Heart right ventricle (tissue), 16 donors: ENCODE results near the gene PDZD2. TPM values are rescaled to one million over a fixed set of nuclear protein-coding genes. Genes with fewer than 3 reads are reported as not detected.
A peak's percentile ranks its signal among the peaks of the same experiment; 100 is the strongest.

Experiments used
- ATAC-seq, 8 donors: fragments of 200-7000 bp; cut with Tn5 transposase; one replicate each; pipeline ENCODE4 v1.9.1; 2020; ENCODE audit warnings: mild to moderate bottlenecking in 8 of 8, moderate library complexity in 8 of 8, moderate number of reproducible peaks in 1 of 8
- DNase-seq, 2 donors: peaks; one replicate each; pipeline ENCODE4 v3.0.0-alpha.2; 2020
- H3K27ac ChIP-seq, 10 donors: fragments of 200-600 bp; sonication (generic) in 2 of 10; one replicate each; pipeline versions ENCODE4 v1.5.0 to v1.8.0; 2020 to 2022; ENCODE audit warnings: mild to moderate bottlenecking in 3 of 10
- H3K27me3 ChIP-seq, 7 donors: fragments of 200-600 bp; one replicate each; pipeline ENCODE4 v1.8.0; 2021 to 2022; ENCODE audit warnings: mild to moderate bottlenecking in 2 of 7
- H3K36me3 ChIP-seq, 9 donors: fragments of 200-600 bp; sonication (generic) in 1 of 9; one replicate each; pipeline versions ENCODE4 v1.5.0 to v1.8.0; 2020 to 2022; ENCODE audit warnings: mild to moderate bottlenecking in 2 of 9
- H3K4me1 ChIP-seq, 9 donors: fragments of 200-600 bp; sonication (generic) in 1 of 9; one replicate each; pipeline versions ENCODE4 v1.5.0 to v1.8.0; 2020 to 2022; ENCODE audit warnings: mild to moderate bottlenecking in 4 of 9
- H3K4me3 ChIP-seq, 10 donors: fragments of 200-600 bp; sonication (generic) in 2 of 10; one replicate each; pipeline versions ENCODE4 v1.5.0 to v1.8.0; 2020 to 2022; ENCODE audit warnings: mild to moderate bottlenecking in 7 of 10, moderate library complexity in 2 of 10
- H3K9me3 ChIP-seq, 11 donors: fragments of 200-600 bp in 10 of 11; sonication (generic) in 2 of 11; one replicate each; pipeline versions ENCODE4 v1.5.0 to v1.8.0; 2013 to 2022; ENCODE audit warnings: mild to moderate bottlenecking in 2 of 11, control low read depth in 1 of 11, moderate library complexity in 1 of 11
- WGBS, 2 donors: extraction: QIAGEN DNeasy Blood & Tissue Kit; methylation state at CpG; one replicate each; pipeline ENCODE4 v1.1.7; 2013; ENCODE audit warnings: inconsistent platforms in 1 of 2; 5-methylcytosine and 5-hydroxymethylcytosine counted together
- intact Hi-C, 10 donors: fragments of 100-400 bp; cut with DNase I; formaldehyde crosslinking; loops; one replicate each; pipeline versions ENCODE4 v1.11.1 to v1.14.2; 2022
- polyA plus RNA-seq, 2 donors: library from polyadenylated mRNA; stranded (reverse); fragments of 200-250 nt; gene quantifications; one replicate each; pipeline ENCODE4 v1.2.3, GENCODE V29; 2013
- total RNA-seq, 10 donors: library from RNA; stranded (reverse); fragmentation: NEBNext Ultra II Directional in 3 of 10; extraction: Animal tissue kit (Norgen Biotek cat#: 25700) in 3 of 10; gene quantifications; one replicate each; pipeline versions ENCODE4 v1.2.1 to v1.2.4, GENCODE V29; 2021 to 2023
- TF ChIP-seq, protein P1 (sequence below), 9 donors: fragments of 200-600 bp; sonication (generic) in 2 of 9; IDR thresholded peaks; one replicate each; pipeline versions ENCODE4 v1.5.0 to v1.8.0; 2021 to 2022; ENCODE audit warnings: antibody characterized with exemption in 9 of 9, mild to moderate bottlenecking in 5 of 9, moderate library complexity in 1 of 9
- donor health status: Arrhythmogenic right ventricular cardiomyopathy.
- donor health status: ischemic (EF 13 %, LVEDD 7.1; RV severe dilation, severe dysfunction).
- donor health status: healthy with polysubstance abuse.
- donor health status: DM: no; HTN: yes; CAD: no.
- donor health status: DM: no; HTN: no; CAD: no.
- donor health status: ischemic (EF 25% LVEDD 6.9; RV normal size, moderate dysfunction).
- donor health status: ischemic (EF 25% LVEDD 5.7; RV mildly dilated, moderate dysfunction).
- donor health status: healthy.
- donor health status: DM: yes; HTN: yes; CAD: no.
- donor health status: Ischemic cardiomyopathy.
- donor health status: ischemic (EF 35%, LVEDD 5.7; RV mildly dilated, moderate dysfunction).
- donor health status: nonischemic (EF 11% LVEDD 7.7; RV severe dilation, severe dysfunction).
- donor health status: DM: yes; HTN: yes; CAD: no.
- donor health status: PGD.
- donor health status: ischemic (EF 29% LVEDD 5.4; RV normal size, mild dysfunction).
- donor health status: nonischemic (EF 23%, LVEDD 6.1; RV moderate dilation, normal function).

PDZD2 gene
- total and polyA plus RNA-seq, 12 donors: 9.0 to 117 (median 82.5) TPM

DNA sequence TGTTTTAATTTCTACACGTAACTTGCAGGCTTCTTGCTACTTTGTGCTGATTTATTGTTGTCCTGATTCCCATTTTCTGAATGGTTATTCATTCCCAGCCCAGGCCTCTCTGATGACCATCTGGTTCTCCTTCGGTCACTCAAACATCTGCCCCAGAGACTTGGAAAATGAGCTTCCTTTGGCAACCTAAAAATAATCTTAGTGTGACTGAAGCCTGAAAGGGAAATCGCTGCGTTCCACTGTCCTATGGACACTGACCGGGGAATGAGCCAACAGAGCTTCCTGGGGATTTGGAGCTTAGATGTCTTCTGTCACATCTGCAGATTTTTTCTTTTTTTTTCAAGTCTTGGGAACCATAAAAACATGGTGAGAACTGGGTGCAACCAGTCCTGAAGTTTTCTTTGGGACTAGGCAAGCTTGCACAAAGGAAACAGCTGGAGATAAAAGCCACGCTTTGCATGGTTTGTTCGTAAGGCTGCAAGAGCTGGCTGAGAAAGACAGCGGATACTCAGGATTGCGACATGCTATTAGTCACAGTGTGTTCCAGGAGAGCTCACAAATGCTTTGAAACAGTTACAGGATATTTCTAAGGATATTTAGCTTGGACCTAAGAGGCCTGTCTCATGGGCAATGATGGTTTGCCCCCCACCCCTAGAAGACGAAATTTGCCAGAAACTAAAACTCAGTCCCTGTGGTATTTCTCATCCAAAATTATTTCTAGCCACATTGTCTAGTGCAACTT is 389.0 kb downstream of the PDZD2 start:
- Histone ChIP-seq H3K9me3 (no peaks in the 10 kb centered on the region), H3K27me3 (no peaks in the 10 kb centered on the region), H3K4me1 (peaks cover 2 to 74% (median 65%) of the 10 kb centered on the region in 9 donors), H3K27ac (peak overlapping the region; percentile 63 to 87 (median 76)), H3K4me3 (peak overlapping the region in 3 of 10 donors; percentile 11 to 19 (median 16)), H3K36me3 (peaks cover 0 to 10% (median 0%) of the 10 kb centered on the region in 9 donors)
- intact Hi-C loops: loop anchor here in 2 of 10 donors (1.0 to 5.0 kb wide), 3 partner anchors 49 to 174 kb away; no protein-coding TSS in a partner anchor
- TF ChIP-seq, protein P1, sequence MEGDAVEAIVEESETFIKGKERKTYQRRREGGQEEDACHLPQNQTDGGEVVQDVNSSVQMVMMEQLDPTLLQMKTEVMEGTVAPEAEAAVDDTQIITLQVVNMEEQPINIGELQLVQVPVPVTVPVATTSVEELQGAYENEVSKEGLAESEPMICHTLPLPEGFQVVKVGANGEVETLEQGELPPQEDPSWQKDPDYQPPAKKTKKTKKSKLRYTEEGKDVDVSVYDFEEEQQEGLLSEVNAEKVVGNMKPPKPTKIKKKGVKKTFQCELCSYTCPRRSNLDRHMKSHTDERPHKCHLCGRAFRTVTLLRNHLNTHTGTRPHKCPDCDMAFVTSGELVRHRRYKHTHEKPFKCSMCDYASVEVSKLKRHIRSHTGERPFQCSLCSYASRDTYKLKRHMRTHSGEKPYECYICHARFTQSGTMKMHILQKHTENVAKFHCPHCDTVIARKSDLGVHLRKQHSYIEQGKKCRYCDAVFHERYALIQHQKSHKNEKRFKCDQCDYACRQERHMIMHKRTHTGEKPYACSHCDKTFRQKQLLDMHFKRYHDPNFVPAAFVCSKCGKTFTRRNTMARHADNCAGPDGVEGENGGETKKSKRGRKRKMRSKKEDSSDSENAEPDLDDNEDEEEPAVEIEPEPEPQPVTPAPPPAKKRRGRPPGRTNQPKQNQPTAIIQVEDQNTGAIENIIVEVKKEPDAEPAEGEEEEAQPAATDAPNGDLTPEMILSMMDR (IDR thresholded peaks at IDR 0.05): no peak
- DNase-seq (peak in 1 of 2 donors; percentile 82), ATAC-seq (peak; percentile 88 to 96 (median 93))
- WGBS, 2 donors: 4 to 11% methylated on average over 10 of the region's 10 CpGs

DNA sequence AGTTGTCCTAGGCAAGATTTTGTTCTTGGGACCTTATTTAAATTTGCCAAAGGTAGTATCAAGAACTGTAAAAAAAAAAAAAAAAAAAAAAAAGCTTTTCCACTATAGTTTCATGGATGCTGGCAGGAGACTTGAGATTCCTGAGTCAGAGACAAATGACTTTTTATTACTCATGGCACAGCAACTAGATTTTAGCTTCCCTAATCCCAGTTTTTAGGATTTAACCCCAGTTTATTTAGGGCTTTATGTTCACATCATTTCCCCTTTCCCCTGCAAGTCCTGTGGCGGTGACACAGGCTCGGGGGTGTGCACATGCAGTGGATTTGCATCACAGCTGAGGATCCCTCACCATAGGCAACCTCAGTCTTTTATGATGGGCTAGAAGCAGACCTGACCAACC is 390.3 kb downstream of the PDZD2 start:
- 87 to 88% methylated on average over 2 of the region's 2 CpGs for WGBS, 2 donors
- no peak overlapping the region for H3K4me3 ChIP-seq
- ATAC-seq: no peak
- no peaks in the 10 kb centered on the region for H3K27me3 ChIP-seq
- H3K4me1 ChIP-seq: peaks cover 5 to 85% (median 75%) of the 10 kb centered on the region in 9 donors
- no peak for DNase-seq
- intact Hi-C loops: loop anchor here in 1 of 10 donors (2.0 to 5.0 kb wide), 2 partner anchors 48 to 174 kb away; no protein-coding TSS in a partner anchor
- H3K9me3 ChIP-seq: no peaks in the 10 kb centered on the region
- TF ChIP-seq, protein P1 (IDR thresholded peaks at IDR 0.05): no peak
- H3K36me3 ChIP-seq: no peaks in the 10 kb centered on the region
- peak overlapping the region; percentile 21 to 87 (median 76) for H3K27ac ChIP-seq

DNA sequence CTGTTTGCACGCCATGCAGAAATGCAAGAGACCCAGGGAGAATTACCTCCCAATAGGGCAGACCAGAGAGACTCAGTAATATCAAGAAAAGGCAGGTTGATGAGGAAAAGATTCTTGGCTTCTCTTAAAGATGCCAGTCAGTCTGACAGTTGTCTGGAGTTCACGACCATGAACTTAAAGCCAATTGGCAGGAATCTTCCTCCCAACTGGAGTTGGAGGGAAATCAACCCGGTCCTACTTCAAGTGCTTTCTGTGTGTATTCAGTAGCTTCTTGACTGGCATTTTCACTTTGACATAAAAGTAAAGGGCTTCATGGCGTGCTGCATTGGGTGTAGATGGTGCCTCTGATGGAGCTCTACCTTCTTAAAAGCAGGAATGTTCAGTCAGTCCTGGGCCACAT is 390.9 kb downstream of the PDZD2 start:
- Histone ChIP-seq H3K27me3 (no peaks in the 10 kb centered on the region), H3K9me3 (no peaks in the 10 kb centered on the region), H3K27ac (peak overlapping the region in 8 of 10 donors; percentile 21 to 87 (median 73)), H3K4me1 (peaks cover 5 to 85% (median 75%) of the 10 kb centered on the region in 9 donors), H3K4me3 (no peak overlapping the region), H3K36me3 (no peaks in the 10 kb centered on the region)
- WGBS, 2 donors: 81 to 88% methylated on average over 4 of the region's 4 CpGs
- TF ChIP-seq, protein P1 (IDR thresholded peaks at IDR 0.05): no peak
- intact Hi-C loops: loop anchor here in 2 of 10 donors (2.0 to 5.0 kb wide), 3 partner anchors 48 to 177 kb away; no protein-coding TSS in a partner anchor
- DNase-seq: no peak
- ATAC-seq: no peak

DNA sequence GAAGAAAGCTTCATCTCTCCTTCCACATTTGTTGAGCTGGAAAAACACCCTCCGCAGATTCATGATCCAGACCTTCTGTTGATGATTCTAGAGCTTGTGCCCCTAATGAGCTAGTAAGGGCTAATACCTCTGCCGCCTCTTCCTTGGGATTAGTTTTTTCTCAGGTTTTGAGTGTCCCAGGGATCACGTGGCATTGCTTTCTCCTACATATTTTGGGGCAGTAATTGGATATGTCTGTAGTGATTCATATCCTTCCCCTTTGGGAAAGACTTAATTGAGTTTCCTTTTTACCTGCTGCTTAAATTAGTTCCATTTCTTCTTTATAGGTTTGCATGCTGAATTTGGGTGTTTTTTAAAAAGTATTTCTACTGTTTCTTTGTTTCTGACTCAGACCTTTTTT is 391.3 kb downstream of the PDZD2 start:
- TF ChIP-seq, protein P1 (IDR thresholded peaks at IDR 0.05): no peak
- WGBS, 2 donors: 72 to 79% methylated on average over 3 of the region's 3 CpGs
- Histone ChIP-seq H3K27me3 (no peaks in the 10 kb centered on the region), H3K36me3 (no peaks in the 10 kb centered on the region), H3K4me1 (peaks cover 5 to 85% (median 75%) of the 10 kb centered on the region in 9 donors), H3K27ac (peak overlapping the region in 7 of 10 donors; percentile 21 to 87 (median 76)), H3K4me3 (no peak overlapping the region), H3K9me3 (no peaks in the 10 kb centered on the region)
- no peak for ATAC-seq
- intact Hi-C loops: loop anchor here in 1 of 10 donors (5.0 kb wide), 1 partner anchor 178 kb away; no protein-coding TSS in a partner anchor
- no peak for DNase-seq
